ENCODE data around the gene MAPK14. TPM values are rescaled to one million over a fixed set of nuclear protein-coding genes. Genes with fewer than 3 reads are reported as not detected.

The MAPK14 gene
- total RNA-seq, 1 experiment from 2014 or later: 37.6 TPM

- no peak for DNase-seq (ENCODE audit: low spot score)
These were observed 7.6 kb downstream of the MAPK14 start for GRCh38 chr6:36035225-36035624.

DNA sequence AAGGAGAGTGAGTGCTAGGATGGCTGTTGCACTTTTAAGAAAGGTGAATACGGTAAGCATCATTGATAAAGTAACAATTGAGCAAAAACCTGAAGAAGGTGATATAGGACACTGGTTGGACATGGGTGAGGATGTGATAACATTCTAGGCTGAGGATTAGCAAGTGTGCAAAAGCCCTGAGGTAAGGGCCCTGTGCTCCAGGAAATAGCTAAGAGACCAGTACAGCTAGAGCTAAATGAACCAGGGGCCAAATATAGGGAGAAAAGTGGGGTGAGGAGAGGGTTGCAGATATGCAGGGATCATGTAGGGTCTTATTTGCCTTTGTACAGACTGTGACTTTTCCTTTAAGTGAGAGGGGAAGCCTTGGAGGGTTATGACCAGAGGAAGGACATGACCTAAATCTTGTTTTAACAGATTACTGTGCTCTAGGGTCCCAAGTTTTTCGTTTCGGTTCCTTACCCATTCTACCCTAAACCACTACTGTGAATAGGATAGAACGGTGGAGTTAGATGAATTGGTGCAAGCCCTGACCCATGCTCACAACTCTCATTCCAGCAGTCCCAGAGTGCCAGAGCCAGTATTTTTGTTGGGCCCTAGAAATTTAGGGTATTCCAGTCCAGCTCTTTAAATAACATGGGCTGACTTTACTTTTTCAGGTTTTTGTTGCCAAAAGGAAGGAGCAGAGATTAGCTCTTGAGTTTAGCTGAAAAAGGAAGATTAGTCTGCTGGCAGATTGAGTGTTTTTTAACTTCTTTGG is 10.7 kb downstream of the MAPK14 start:
- DNase-seq (ENCODE audit: low spot score): no peak

DNA sequence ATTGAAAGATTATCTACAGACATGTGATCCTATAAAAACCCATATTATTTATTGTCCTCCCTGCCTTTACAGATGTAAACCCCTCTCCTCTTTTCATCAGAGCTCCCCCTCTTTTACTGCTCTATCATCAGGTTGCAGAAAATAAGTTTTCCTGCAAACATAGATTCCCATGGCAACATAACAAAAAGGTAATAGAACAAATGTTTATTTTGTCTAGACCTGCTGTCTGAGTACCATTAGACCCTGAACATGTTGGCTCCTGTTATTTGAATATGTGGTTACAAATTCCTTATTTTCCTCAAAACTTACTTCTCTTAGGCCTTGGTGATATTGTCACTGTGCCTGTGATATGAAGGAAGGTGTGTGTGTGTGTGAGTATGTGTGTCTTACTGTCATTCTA is 11.5 kb downstream of the MAPK14 start:
- no peak for DNase-seq (ENCODE audit: low spot score)

DNA sequence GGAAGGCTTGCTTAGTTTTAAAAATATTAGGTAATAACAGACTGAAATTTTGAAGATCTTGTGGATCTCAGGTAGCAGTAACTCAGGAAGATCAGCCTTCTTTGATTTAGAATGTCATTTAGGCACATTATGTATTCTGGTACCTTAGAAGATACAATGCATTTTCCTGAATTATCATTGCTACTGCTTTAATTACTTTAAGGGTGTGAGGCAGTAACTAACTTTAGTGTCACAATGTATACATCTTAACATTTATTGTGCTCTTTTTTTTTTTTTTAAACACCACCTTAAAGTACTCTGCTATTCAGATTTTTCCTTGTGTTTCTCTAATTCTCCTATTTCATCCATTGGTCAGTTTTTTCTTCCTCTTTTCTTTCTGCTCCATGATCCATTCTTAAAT is 13.3 kb downstream of the MAPK14 start:
- no peak for DNase-seq (ENCODE audit: low spot score)

GRCh38 chr6:36042618-36043260 is 15.1 kb downstream of the MAPK14 start:
- DNase-seq (ENCODE audit: low spot score): no peak

DNA sequence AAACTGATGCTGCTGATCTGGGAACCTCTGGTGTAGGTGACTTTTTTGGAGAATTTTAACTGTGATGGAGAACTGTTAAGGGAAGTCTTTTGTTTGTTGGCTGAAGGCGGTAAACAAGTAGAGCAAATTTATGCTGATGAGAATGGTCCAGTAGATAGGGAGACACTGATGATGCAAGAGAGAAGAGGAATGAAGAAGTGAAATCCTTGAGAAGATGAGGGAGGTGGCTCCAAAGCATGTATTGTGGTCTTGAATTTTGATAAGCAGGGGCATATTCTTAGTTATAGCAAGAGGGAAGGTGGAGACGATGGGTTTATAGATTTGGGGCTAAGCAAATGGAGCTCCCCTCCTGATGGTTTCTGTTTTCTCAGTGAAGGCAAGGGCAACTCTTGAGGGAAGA is 22.0 kb downstream of the MAPK14 start:
- DNase-seq (ENCODE audit: low spot score): no peak

DNA sequence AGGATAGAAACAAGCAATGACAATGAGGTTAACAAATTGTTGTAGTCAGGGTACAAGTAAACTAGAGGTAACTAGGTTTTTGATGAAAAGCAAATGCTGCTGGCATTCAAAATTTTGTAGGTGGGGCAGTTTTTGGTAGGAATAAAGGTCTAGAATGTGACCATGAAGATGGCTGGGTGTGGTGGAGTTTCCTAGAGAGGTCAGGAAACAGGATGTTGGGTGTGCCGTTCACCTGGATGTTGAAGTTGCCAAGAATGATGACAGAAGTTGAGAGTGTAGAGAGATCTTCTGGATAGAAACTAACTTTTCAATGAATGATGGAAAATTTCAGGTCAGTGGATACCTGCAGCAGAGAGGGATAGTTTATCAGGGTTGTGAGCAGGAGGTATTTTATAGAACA is 22.7 kb downstream of the MAPK14 start:
- DNase-seq (ENCODE audit: low spot score): no peak

DNA sequence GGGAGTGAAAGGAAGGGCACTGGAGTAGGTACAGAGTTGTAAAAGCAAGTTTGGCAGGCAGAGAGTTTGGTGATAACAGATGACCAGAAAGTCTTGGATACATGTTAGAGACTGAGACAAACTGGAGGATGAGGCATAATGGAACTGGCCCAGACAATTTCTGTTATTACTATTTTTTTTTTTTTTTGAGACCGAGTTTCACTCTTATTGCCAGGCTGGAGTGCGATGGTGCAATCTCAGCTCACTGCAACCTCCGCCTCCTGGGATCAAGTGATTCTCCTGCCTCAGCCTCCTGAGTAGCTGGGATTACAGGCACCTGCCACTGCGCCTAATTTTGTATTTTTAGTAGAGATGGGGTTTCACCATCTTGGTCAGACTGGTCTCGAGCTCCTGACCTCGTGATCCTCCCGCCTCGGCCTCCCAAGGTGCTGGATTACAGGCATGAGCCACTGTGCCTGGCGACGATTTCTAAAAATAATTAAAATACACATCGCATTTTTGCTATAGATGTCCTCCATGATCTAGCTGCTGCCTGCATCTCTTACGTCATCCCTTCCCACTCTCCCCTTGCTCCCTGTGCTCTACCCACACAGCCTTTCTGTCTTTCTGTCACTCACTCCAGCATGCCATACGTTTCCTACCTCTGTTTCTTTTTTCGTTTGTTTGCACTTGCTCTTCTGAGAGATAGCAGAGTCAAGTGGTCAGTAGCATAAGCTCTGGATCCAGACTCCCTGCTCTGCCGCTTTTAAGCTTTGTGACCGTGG is 23.5 kb downstream of the MAPK14 start:
- DNase-seq (ENCODE audit: low spot score): no peak

DNA sequence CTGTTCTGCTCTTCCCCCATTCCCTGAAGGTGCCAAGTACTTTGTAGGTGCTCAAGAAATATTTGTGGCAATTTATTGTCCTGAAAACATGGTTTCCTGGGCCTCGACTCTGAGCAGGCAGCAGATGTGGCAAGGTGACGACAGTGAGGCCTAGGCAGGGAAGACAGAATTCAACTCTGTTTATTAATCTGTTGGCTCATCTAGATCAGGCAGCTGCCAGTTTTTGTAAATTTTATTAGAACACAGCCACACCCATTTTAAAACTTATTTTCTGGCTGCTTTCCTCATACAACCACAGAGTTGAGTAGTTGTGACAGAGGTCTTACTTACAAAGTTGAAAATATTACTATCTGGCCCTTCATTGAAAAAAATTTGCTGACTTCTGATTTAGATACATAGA is 24.5 kb downstream of the MAPK14 start:
- DNase-seq (ENCODE audit: low spot score): no peak

- no peak for DNase-seq (ENCODE audit: low spot score)
These were observed 26.3 kb downstream of the MAPK14 start for GRCh38 chr6:36053878-36054277.

GRCh38 chr6:36054415-36054814 is 26.8 kb downstream of the MAPK14 start:
- no peak for DNase-seq (ENCODE audit: low spot score)

GRCh38 chr6:36054956-36055355 is 27.3 kb downstream of the MAPK14 start:
- DNase-seq (ENCODE audit: low spot score): no peak

- no peak for DNase-seq (ENCODE audit: low spot score)
These were observed 28.6 kb downstream of the MAPK14 start for GRCh38 chr6:36056178-36056577.

GRCh38 chr6:36061236-36061635 is 33.6 kb downstream of the MAPK14 start:
- no peak for DNase-seq (ENCODE audit: low spot score)

DNA sequence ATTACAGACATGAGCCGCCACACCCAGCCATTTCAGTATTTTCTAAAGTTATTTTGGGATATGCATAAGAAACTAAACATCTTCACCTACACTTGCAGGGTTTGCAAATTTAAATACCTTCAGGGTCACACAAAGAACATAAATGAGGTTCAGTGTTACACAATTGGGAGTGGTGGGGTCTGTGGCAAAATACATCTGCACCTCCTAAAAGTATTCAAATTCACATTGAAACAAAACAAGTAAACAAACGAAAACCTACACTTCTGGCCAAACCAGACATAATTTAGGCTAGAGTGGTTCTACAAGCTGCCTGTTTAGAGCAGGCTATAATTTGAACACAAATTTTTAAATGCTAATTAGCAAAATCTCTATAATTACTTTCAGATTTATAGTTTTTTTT is 34.6 kb downstream of the MAPK14 start:
- no peak for DNase-seq (ENCODE audit: low spot score)

- no peak for DNase-seq (ENCODE audit: low spot score)
These were observed 35.9 kb downstream of the MAPK14 start for GRCh38 chr6:36063318-36064060.

DNA sequence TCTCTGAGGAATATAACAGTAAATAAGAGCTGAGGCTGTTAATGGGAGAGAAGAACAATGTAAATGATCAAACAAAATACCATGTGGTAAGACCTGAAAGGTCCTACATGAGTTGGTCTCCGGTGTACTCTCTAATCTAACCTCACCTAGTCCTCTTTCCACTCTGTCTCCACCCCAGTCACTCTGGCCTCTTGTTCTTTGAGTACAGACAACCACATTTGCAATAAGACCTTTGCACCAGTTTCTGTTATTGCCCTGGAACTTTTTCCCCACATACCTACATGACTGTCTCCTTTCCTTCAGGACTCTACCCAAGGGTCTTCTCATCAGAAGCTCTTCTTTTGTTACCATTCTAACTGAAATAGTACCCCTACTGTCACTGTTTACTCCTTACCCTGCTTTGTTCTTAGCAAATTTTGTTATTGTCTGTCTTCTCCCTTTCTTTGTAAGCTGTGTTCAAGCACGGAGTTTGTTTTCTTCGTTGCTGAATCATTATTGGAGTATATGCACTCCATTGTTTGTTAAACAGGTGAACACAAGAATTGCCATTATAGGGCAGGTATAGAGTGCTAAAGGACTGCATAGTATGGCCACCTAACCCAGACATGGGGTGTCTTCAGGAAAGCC is 37.3 kb downstream of the MAPK14 start:
- no peak for DNase-seq (ENCODE audit: low spot score)

GRCh38 chr6:36065916-36066315 is 38.3 kb downstream of the MAPK14 start:
- DNase-seq (ENCODE audit: low spot score): no peak

GRCh38 chr6:36066817-36067216 is 39.2 kb downstream of the MAPK14 start:
- DNase-seq (ENCODE audit: low spot score): no peak

DNA sequence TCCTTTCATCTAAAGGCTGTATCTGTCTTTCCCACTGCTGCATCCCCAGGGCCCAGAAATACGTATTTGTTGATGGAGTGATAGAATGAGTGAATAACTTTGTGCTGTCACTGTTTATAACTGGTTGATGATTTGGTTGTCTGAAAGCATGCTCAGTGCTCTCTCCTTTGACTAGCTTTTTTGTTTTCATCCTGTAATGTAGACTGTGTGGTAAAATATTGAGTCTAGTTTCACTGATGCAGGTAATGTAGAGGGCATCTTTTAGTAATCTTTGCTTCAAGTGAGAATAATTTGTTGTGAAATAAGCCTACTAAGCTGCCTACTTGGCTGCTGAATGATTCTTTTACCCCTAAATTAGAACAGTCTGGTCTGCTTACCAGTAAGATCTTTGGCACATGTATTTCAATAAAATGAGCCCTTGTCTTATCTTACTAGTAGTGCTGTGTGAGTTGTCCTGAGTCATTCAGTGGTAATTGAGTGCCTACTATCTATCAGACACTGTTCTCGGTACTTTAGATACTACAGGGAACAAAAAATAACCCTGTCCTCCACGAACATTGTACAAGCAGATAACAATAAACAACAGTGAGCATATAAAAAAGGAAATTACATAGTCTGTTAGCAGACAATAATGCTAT is 39.9 kb downstream of the MAPK14 start:
- no peak for DNase-seq (ENCODE audit: low spot score)

DNA sequence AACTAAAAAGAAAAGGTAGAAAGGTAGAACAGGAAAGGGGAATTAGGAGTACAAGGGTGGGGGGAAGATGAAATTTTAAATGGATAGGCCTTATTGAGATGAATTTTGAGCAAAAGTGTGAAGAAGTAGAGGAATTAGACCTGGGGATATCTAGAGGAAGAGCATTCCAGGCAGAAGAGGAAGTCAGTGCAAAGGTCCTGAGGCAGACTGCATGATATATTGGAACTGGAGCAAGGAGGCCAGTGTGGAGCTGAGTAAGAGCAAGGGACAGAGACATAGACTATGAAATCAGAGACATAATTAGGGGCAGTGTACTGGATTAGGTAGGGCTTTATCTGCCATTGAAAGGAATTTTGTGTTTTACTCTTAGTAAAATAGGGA is 40.4 kb downstream of the MAPK14 start:
- DNase-seq (ENCODE audit: low spot score): no peak

Measured in H4 (cell line).